OCI-LY3 (cell line): ENCODE data around the gene NECAP2.

Source experiments
- CTCF ChIP-seq: fragments of 200-600, 300-600 bp; sonication (generic); IDR thresholded peaks from 2 replicates; pipeline ENCODE4 v1.5.1; 2014; ENCODE audit warnings: antibody characterized with exemption, low read length, low read depth
- EZH2phosphoT487 ChIP-seq: fragments of 200-600 bp; shearing (Covaris generic); IDR thresholded peaks from 2 replicates; pipeline ENCODE4 v1.6.1; 2018; ENCODE audit warnings: antibody characterized with exemption, mixed run types, low read depth

GRCh38 chr1:16393570-16394521 is 46.7 kb upstream of the NECAP2 start:
- TF ChIP-seq CTCF (no peak), EZH2phosphoT487 (no peak)
